GM23338 (cell line): Measurements from ENCODE around the gene STK39.
A peak's percentile ranks its signal among the peaks of the same experiment; 100 is the strongest.

Experiments used
- ETS1 ChIP-seq: IDR thresholded peaks from 2 replicates; pipeline ENCODE4 v1.6.1; 2016; ENCODE audit warnings: antibody characterized with exemption
- EZH2 ChIP-seq: fragments of 200-600 bp; sonication (generic); IDR thresholded peaks from one replicate; pipeline ENCODE4 v1.8.0; 2017; ENCODE audit warnings: antibody characterized with exemption, mild to moderate bottlenecking, low read depth; ENCODE audit not compliant: unreplicated experiment
- JUNB ChIP-seq: IDR thresholded peaks from one replicate; pipeline ENCODE4 v1.6.1; 2016; ENCODE audit warnings: antibody characterized with exemption; ENCODE audit not compliant: unreplicated experiment
- POLR2AphosphoS5 ChIP-seq: IDR thresholded peaks from 2 replicates; pipeline ENCODE4 v1.6.1; 2016; ENCODE audit warnings: antibody characterized with exemption, low read depth
- REST ChIP-seq: IDR thresholded peaks from one replicate; pipeline ENCODE4 v1.6.1; 2018; ENCODE audit warnings: antibody characterized with exemption; ENCODE audit not compliant: unreplicated experiment
- STAT1 ChIP-seq: IDR thresholded peaks from one replicate; pipeline ENCODE4 v1.6.1; 2016; ENCODE audit warnings: antibody characterized with exemption; ENCODE audit not compliant: unreplicated experiment
- ZNF114 ChIP-seq: fragments of 250-450 bp; sonication (Bioruptor Pico); IDR thresholded peaks from 2 replicates; pipeline ENCODE4 v1.5.0; 2020; ENCODE audit warnings: mild to moderate bottlenecking, moderate library complexity
- TF ChIP-seq, protein P1 (sequence below), 2 experiments: fragments of 200-600 bp in 1 of 2; sonication (generic) in 1 of 2; conservative IDR thresholded peaks; 2 replicates each; pipeline versions ENCODE4 v1.5.1 to v1.6.1; 2016 to 2017; ENCODE audit warnings: antibody characterized with exemption in 2 of 2, low read depth in 2 of 2, mild to moderate bottlenecking in 2 of 2, moderate library complexity in 1 of 2

DNA sequence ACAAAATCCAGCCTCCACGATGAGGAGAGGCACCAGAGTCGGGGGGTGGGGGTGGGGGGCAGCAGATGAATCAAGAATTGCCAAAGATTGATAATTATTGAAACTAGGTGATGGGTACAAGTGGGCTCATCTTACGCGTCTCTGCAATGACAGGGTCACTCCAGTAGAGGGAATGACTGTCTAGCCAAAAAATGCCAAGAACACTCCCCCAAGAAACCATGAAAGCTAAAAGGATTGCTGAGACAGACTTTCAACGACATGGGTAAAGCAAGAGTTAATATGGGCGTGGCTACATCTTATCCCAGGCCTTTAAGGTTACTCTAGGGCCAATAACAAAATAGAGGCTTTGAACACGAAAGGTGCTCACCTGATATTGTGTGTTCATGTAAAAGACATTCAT lies 86.5 kb downstream of the STK39 start:
- TF ChIP-seq, protein P1, sequence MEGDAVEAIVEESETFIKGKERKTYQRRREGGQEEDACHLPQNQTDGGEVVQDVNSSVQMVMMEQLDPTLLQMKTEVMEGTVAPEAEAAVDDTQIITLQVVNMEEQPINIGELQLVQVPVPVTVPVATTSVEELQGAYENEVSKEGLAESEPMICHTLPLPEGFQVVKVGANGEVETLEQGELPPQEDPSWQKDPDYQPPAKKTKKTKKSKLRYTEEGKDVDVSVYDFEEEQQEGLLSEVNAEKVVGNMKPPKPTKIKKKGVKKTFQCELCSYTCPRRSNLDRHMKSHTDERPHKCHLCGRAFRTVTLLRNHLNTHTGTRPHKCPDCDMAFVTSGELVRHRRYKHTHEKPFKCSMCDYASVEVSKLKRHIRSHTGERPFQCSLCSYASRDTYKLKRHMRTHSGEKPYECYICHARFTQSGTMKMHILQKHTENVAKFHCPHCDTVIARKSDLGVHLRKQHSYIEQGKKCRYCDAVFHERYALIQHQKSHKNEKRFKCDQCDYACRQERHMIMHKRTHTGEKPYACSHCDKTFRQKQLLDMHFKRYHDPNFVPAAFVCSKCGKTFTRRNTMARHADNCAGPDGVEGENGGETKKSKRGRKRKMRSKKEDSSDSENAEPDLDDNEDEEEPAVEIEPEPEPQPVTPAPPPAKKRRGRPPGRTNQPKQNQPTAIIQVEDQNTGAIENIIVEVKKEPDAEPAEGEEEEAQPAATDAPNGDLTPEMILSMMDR (conservative IDR thresholded peaks at IDR 0.05; ENCODE audit: low read depth in 2 of 2): peak; percentile 54 to 71
- no peak for TF ChIP-seq EZH2
- no peak for TF ChIP-seq ZNF114
- no peak for TF ChIP-seq ETS1
- TF ChIP-seq JUNB: no peak
- TF ChIP-seq POLR2AphosphoS5: no peak
- no peak for TF ChIP-seq STAT1
- TF ChIP-seq REST: no peak
